HK-2 (cell line): ENCODE results near the gene MYCBPAP.
"Not testable (repeated sequence)": the region's sequence is repeated elsewhere in the genome, so short reads cannot be mapped to it uniquely, and the experiment has no call there.

Experiments
- DNase-seq: peaks from one replicate; pipeline ENCODE4 v3.0.0-alpha.2; 2018; ENCODE audit not compliant: unreplicated experiment

Gene MYCBPAP

GRCh38 chr17:50471009-50471905 lies 37.0 kb upstream of the MYCBPAP start:
- DNase-seq, result no peak

GRCh38 chr17:50472286-50472685 lies 36.0 kb upstream of the MYCBPAP start:
- DNase-seq, result no peak

- not testable (repeated sequence) for DNase-seq
Measured at GRCh38 chr17:50472761-50473161, 35.5 kb upstream of the MYCBPAP start.

GRCh38 chr17:50473901-50474300 lies 34.3 kb upstream of the MYCBPAP start:
- no peak for DNase-seq

- DNase-seq, result no peak
Measured at GRCh38 chr17:50474523-50474922, 33.7 kb upstream of the MYCBPAP start.

- DNase-seq, result no peak
Measured at GRCh38 chr17:50475362-50475761, 32.9 kb upstream of the MYCBPAP start.

- DNase-seq, result not testable (repeated sequence)
Measured at GRCh38 chr17:50475775-50476544, 32.3 kb upstream of the MYCBPAP start.

- DNase-seq, result no peak
Measured at GRCh38 chr17:50476545-50477315, 31.5 kb upstream of the MYCBPAP start.

- no peak for DNase-seq
Measured at GRCh38 chr17:50477976-50478375, 30.3 kb upstream of the MYCBPAP start.

GRCh38 chr17:50478391-50479381 lies 29.6 kb upstream of the MYCBPAP start, which contains the start of gene RSAD1:
TSS of gene RSAD1 (plus strand) at chr17:50478860. CDS start at chr17:50478885, 25 bp downstream.
- DNase-seq, result peak; percentile 91

- peak; percentile 75 for DNase-seq
Measured at GRCh38 chr17:50479522-50480141, 28.6 kb upstream of the MYCBPAP start.

GRCh38 chr17:50480142-50480764 lies 28.0 kb upstream of the MYCBPAP start:
- no peak for DNase-seq

- no peak for DNase-seq
Measured at GRCh38 chr17:50480854-50481490, 27.3 kb upstream of the MYCBPAP start.

- DNase-seq, result no peak
Measured at GRCh38 chr17:50481648-50482047, 26.6 kb upstream of the MYCBPAP start.

GRCh38 chr17:50482110-50482509 lies 26.1 kb upstream of the MYCBPAP start:
- no peak for DNase-seq

- peak; percentile 94 for DNase-seq
Measured at GRCh38 chr17:50482516-50482915, 25.7 kb upstream of the MYCBPAP start.

- DNase-seq, result no peak
Measured at GRCh38 chr17:50483266-50483665, 25.0 kb upstream of the MYCBPAP start.

- DNase-seq, result no peak
Measured at GRCh38 chr17:50484386-50485155, 23.7 kb upstream of the MYCBPAP start.
